ENCODE measurements around the gene VTA1. TPM values are rescaled to one million over a fixed set of nuclear protein-coding genes. Genes with fewer than 3 reads are reported as not detected.
"Not testable (repeated sequence)": the region's sequence is repeated elsewhere in the genome, so short reads cannot be mapped to it uniquely, and the experiment has no call there.

VTA1 gene
- total RNA-seq, 1 donor from 2014 or later, result 37.1 TPM

DNA sequence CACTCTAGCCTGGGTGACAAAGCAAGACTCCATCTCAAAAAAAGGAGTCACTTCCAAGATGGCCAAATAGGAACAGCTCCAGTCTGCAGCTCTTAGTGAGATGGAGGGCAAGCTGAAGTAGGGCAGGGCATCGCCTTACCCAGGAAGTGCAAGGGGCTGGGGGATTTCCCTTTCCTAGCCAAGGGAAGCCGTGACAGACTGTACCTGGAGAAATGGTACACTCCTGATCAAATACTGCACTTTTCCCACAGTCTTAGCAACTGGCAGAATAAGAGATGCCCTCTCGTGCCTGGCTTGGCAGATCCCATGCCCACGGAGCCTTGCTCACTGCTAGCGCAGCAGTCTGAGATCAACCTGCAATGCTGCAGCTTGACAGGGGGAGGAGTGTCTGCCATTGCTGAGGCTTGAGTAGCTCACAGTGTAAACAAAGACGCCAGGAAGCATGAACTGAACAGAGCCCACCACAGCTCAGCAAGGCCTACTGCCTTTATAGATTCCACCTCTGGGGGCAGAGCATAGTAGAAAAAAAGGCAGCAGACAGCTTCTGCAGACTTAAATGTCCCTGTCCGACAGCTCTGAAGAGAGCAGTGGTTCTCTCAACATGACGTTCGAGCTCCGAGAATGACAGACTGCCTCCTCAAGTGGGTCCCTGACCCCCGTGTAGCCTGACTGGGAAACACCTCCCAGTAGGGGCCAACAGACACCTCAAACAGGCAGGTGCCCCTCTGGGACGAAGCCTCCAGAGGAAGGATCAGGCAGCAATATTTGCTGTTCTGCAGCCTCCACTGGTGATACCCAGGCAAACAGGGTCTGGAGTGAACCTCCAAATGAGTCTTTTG, 85.4 kb downstream of the VTA1 start:
- H3K36me3 ChIP-seq (ENCODE audit: control insufficient read depth, insufficient read depth, low read length); H3K27me3 ChIP-seq (ENCODE audit: control insufficient read depth, insufficient read depth, low read length); FAIRE-seq: not testable (repeated sequence)
- H3K4me3 ChIP-seq (ENCODE audit: low read depth, low read length), result peak overlapping the region; percentile 16
- TF ChIP-seq, protein P1, sequence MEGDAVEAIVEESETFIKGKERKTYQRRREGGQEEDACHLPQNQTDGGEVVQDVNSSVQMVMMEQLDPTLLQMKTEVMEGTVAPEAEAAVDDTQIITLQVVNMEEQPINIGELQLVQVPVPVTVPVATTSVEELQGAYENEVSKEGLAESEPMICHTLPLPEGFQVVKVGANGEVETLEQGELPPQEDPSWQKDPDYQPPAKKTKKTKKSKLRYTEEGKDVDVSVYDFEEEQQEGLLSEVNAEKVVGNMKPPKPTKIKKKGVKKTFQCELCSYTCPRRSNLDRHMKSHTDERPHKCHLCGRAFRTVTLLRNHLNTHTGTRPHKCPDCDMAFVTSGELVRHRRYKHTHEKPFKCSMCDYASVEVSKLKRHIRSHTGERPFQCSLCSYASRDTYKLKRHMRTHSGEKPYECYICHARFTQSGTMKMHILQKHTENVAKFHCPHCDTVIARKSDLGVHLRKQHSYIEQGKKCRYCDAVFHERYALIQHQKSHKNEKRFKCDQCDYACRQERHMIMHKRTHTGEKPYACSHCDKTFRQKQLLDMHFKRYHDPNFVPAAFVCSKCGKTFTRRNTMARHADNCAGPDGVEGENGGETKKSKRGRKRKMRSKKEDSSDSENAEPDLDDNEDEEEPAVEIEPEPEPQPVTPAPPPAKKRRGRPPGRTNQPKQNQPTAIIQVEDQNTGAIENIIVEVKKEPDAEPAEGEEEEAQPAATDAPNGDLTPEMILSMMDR (IDR thresholded peaks at IDR 0.05; ENCODE audit: insufficient read depth, low read length, severe bottlenecking), result peak; percentile 62
- DNase-seq (ENCODE audit: low read depth), result peak; percentile 67

DNA sequence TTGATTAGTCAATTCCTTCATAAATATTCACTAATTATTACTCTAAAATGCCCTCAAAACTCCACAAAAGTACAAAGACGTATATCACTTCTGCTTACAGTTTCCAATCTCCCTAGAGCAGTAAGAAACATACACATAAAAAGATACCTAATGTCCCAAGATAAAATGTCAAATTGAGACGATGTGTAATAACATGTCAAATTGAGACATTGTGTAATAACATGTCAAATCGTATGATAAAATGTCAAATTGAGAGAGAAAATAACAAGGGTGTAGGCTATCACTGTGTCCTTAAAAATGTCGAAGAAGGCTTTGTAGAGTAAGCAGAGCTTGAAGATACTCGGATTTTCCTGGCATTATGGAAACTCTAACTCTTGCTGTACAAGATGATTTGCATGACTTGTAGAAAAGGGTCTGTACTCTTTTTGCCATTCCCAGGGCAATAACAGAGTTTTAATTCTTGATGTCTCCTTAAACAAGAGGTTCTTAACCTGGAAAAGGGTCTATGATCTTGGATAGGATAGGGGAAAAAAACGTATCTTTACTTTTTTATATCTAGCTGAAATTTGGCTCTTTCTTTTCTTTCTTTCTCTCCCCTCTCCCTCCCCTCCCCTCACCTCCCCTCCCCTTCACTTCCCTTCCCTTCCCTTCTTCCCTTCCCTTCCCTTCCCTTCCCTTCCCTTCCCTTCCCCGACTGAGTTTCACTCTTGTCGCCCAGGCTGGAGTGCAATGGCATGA, 87.1 kb downstream of the VTA1 start:
- FAIRE-seq, result no peak
- Histone ChIP-seq H3K27me3 (ENCODE audit: control insufficient read depth, insufficient read depth, low read length) (no peaks in the 10 kb centered on the region), H3K4me3 (ENCODE audit: low read depth, low read length) (no peak overlapping the region), H3K36me3 (ENCODE audit: control insufficient read depth, insufficient read depth, low read length) (no peaks in the 10 kb centered on the region)
- TF ChIP-seq, protein P1 (IDR thresholded peaks at IDR 0.05; ENCODE audit: insufficient read depth, low read length, severe bottlenecking), result no peak
- DNase-seq (ENCODE audit: low read depth), result no peak

DNA sequence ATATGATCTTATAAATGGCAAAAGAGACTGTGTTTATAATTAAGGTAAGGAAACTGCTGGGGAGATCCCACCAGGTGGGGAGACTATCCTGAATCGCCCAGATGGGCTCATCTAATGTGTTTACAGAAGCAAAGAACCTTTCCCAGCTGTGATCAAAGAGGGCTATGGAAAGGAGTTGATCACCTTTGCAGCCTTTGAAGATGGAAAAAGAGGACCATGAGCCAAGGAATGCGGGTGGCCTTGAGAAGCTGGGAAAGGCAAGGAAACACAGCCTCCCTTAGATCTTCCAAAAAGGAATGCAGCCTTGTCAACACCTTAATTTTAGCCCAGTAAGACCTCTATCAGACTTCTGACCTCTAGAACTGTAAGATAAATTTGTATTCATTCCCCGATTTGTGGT, 88.2 kb downstream of the VTA1 start:
- no peak for DNase-seq (ENCODE audit: low read depth)
- TF ChIP-seq, protein P1 (IDR thresholded peaks at IDR 0.05; ENCODE audit: insufficient read depth, low read length, severe bottlenecking), result no peak
- H3K36me3 ChIP-seq (ENCODE audit: control insufficient read depth, insufficient read depth, low read length), result no peaks in the 10 kb centered on the region
- no peak for FAIRE-seq
- H3K4me3 ChIP-seq (ENCODE audit: low read depth, low read length), result no peak overlapping the region
- no peaks in the 10 kb centered on the region for H3K27me3 ChIP-seq (ENCODE audit: control insufficient read depth, insufficient read depth, low read length)

DNA sequence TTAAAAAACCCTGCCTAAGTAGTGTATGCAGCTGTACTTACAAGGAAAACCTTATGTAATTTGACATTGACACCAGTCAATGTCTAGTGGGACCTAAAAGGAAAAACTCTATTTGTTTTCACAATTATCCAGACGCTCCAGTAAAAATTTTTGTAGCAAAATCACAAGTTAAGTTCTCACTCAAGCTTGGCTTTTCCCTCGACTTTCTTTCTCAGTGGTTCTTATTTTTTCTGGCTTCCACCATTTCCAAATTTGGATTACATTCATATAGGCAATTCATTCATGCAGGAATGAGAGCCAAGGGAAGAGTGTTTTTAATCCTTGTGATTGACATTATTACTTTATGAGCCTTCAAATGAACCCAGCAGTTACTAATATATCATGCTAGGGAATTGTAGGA, 88.7 kb downstream of the VTA1 start:
- TF ChIP-seq, protein P1 (IDR thresholded peaks at IDR 0.05; ENCODE audit: insufficient read depth, low read length, severe bottlenecking), result no peak
- Histone ChIP-seq H3K36me3 (ENCODE audit: control insufficient read depth, insufficient read depth, low read length) (no peaks in the 10 kb centered on the region), H3K27me3 (ENCODE audit: control insufficient read depth, insufficient read depth, low read length) (no peaks in the 10 kb centered on the region), H3K4me3 (ENCODE audit: low read depth, low read length) (no peak overlapping the region)
- DNase-seq (ENCODE audit: low read depth) (no peak), FAIRE-seq (no peak)

DNA sequence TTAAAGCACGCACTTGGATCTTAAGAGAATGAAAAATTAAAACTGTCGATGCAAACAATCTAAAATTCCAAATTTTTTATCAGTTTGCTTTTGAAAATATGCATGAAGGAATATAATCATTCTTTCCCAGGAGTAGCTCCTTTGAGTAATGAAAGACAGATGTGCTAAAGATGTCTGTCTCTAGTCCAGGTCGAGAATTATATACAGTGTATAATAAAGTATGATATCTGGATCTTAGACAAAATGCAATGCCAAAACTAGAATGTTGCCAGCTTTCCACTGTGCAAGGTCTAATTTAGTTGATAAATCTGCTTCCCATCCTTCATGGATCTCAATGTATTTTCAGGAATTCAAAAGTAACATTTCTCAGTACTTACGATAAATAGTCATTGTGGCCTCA, 89.6 kb downstream of the VTA1 start:
- no peak overlapping the region for H3K4me3 ChIP-seq (ENCODE audit: low read depth, low read length)
- DNase-seq (ENCODE audit: low read depth) (no peak), FAIRE-seq (no peak)
- TF ChIP-seq, protein P1 (IDR thresholded peaks at IDR 0.05; ENCODE audit: insufficient read depth, low read length, severe bottlenecking), result no peak
- H3K27me3 ChIP-seq (ENCODE audit: control insufficient read depth, insufficient read depth, low read length), result no peaks in the 10 kb centered on the region
- no peaks in the 10 kb centered on the region for H3K36me3 ChIP-seq (ENCODE audit: control insufficient read depth, insufficient read depth, low read length)

Data from bronchial epithelial cell (primary cell).